Measurements from ENCODE around the gene TYW5.

DNA sequence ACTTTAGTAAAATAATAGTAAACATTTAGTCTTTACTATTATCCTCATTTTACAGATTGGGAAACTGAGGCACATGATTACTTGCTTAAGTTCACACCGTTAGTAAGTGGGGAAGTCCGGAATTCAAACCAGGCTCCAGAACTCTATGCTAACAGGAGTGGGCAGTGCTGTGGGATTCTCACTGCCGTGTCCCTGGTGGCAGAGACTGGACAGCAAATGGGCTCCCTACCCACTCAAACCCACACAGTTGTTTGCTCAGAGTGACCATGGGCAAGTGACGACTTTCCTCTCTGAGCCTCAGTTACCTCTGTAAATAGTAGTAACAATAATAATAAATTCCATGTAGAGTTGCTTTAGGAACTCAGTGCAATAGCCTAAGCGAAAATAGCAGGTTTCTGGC, 24.1 kb upstream of the TYW5 start:
- TF ChIP-seq, protein P1, sequence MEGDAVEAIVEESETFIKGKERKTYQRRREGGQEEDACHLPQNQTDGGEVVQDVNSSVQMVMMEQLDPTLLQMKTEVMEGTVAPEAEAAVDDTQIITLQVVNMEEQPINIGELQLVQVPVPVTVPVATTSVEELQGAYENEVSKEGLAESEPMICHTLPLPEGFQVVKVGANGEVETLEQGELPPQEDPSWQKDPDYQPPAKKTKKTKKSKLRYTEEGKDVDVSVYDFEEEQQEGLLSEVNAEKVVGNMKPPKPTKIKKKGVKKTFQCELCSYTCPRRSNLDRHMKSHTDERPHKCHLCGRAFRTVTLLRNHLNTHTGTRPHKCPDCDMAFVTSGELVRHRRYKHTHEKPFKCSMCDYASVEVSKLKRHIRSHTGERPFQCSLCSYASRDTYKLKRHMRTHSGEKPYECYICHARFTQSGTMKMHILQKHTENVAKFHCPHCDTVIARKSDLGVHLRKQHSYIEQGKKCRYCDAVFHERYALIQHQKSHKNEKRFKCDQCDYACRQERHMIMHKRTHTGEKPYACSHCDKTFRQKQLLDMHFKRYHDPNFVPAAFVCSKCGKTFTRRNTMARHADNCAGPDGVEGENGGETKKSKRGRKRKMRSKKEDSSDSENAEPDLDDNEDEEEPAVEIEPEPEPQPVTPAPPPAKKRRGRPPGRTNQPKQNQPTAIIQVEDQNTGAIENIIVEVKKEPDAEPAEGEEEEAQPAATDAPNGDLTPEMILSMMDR (IDR thresholded peaks at IDR 0.05; ENCODE audit: poor library complexity): no peak
- no peak for TF ChIP-seq EZH2 (IDR thresholded peaks at IDR 0.05; ENCODE audit: borderline replicate concordance)
